Aorta (tissue), 5 donors: ENCODE data around the gene PHF21B. TPM values are rescaled to one million over a fixed set of nuclear protein-coding genes. Genes with fewer than 3 reads are reported as not detected.

Source experiments
- ATAC-seq: fragments of 200-7000 bp; cut with Tn5 transposase; one replicate; pipeline ENCODE4 v1.9.1; 2022; ENCODE audit warnings: moderate library complexity; ENCODE audit not compliant: low FRiP score
- DNase-seq, 2 donors: peaks; one replicate each; pipeline ENCODE4 v3.0.0-alpha.2; 2020
- H3K27ac ChIP-seq, 2 donors: one replicate each; pipeline ENCODE4 v1.5.1; 2013; ENCODE audit warnings: low read length in 2 of 2, mild to moderate bottlenecking in 2 of 2, moderate library complexity in 2 of 2, control low read depth in 1 of 2, inconsistent platforms in 1 of 2, low read depth in 1 of 2
- H3K27me3 ChIP-seq, 2 donors: one replicate each; pipeline ENCODE4 v1.6.1; 2013; ENCODE audit warnings: control low read depth in 1 of 2, low read length in 1 of 2, mild to moderate bottlenecking in 1 of 2, moderate library complexity in 1 of 2; ENCODE audit not compliant: insufficient read depth in 2 of 2, control insufficient read depth in 1 of 2
- H3K36me3 ChIP-seq, 2 donors: one replicate each; pipeline ENCODE4 v1.6.1; 2013; ENCODE audit warnings: control low read depth in 1 of 2, low read length in 1 of 2, mild to moderate bottlenecking in 1 of 2; ENCODE audit not compliant: insufficient read depth in 2 of 2, control insufficient read depth in 1 of 2
- H3K4me1 ChIP-seq, 2 donors: one replicate each; pipeline ENCODE4 v1.6.1; 2013; ENCODE audit warnings: low read length in 2 of 2, control low read depth in 1 of 2, mild to moderate bottlenecking in 1 of 2, moderate library complexity in 1 of 2; ENCODE audit not compliant: insufficient read depth in 2 of 2, control insufficient read depth in 1 of 2
- H3K4me3 ChIP-seq, 2 donors: one replicate each; pipeline ENCODE4 v1.5.1; 2013; ENCODE audit warnings: low read length in 2 of 2, control low read depth in 1 of 2, mild to moderate bottlenecking in 1 of 2
- H3K9me3 ChIP-seq: one replicate; pipeline ENCODE4 v1.6.1; 2013; ENCODE audit warnings: mild to moderate bottlenecking, low read length; ENCODE audit not compliant: control insufficient read depth
- WGBS, 2 donors: extraction: QIAGEN DNeasy Blood & Tissue Kit; methylation state at CpG; one replicate each; pipeline ENCODE4 v1.1.7; 2013; 5-methylcytosine and 5-hydroxymethylcytosine counted together
- intact Hi-C, 2 donors: fragments of 100-400 bp; cut with DNase I; formaldehyde crosslinking; loops; one replicate each; pipeline versions ENCODE4 v1.14.2 to v1.15.0; 2022
- polyA plus RNA-seq, 2 donors: library from polyadenylated mRNA; stranded (reverse); fragments of 200-250 nt; gene quantifications; one replicate each; pipeline ENCODE4 v1.2.3, GENCODE V29; 2013
- total RNA-seq, 2 donors: library from RNA; stranded (reverse); fragmentation: NEBNext Ultra II Directional; extraction: Animal tissue kit (Norgen Biotek cat#: 25700); gene quantifications; one replicate each; pipeline ENCODE4 v1.2.1, GENCODE V29; 2021
- donor health status: healthy with polysubstance abuse.
- donor health status: Bipolar disorder and iron deficiency.
- donor health status: DM: no; HTN: no; CAD: no.
- donor health status: DM: no; HTN: no; CAD: no.
- donor health status: DM: yes; HTN: yes; CAD: no.

PHF21B gene
- total and polyA plus RNA-seq, 4 donors = 0.75 to 1.8 TPM; not detected in 2

DNA sequence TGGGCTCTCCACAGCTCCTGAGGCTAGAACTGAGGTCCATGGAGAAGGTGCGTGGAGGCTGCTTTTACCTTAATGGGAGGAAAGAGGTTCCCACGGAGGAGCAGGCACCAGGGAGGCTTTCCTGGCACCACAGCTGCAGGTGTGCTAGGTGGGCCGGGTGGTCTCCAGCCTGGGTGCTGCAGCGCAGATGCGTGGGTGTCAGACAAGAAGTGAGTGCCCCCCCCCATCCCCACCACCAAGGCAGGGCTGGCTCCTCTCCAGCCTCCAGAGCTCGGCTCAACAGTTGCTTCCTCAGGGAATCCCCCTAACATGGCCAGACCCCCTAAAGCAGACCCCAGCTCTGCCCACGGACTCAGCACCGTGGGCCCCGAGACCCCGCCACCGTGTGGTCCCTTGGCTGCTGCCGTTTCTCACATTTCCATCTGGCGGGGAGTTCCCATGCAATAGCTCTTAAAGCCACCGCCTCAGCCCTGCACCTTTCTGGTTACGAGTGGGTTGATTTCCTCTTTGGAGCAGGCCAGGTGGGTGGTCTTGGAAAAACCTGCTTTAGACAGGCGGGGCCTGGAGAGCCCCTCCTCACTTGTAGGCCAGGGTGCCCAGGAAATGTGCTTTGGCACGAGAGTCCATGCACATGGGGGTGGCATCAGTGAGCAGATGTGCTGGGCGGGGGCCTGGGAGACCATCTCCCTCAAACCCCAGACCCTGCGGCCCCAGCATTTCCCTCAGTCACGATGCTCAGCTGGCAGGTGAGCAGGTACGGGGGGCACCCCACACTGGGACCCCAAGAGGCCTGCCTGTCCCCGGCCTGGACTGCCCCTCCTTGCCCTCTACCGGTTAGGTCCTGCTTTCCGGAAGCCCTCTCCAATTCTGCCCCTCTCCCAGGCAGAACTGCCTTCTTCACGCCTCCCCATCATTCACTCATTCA is 163.7 kb downstream of the PHF21B start:
- WGBS, 2 donors = 76 to 78% methylated on average over 25 of the region's 25 CpGs
- H3K4me1 ChIP-seq = no peaks in the 10 kb centered on the region
- peaks cover 4% of the 10 kb centered on the region for H3K9me3 ChIP-seq
- DNase-seq (peak in 1 of 2 donors; percentile 39), ATAC-seq (no peak)
- H3K36me3 ChIP-seq = no peaks in the 10 kb centered on the region
- intact Hi-C loops = no loop called here
- H3K27me3 ChIP-seq = no peaks in the 10 kb centered on the region
- H3K27ac ChIP-seq = no peak overlapping the region
- no peak overlapping the region for H3K4me3 ChIP-seq

- no peak for ATAC-seq
- DNase-seq = peak in 1 of 2 donors; percentile 18
- H3K36me3 ChIP-seq = no peaks in the 10 kb centered on the region
- no peaks in the 10 kb centered on the region for H3K4me1 ChIP-seq
- no peak overlapping the region for H3K4me3 ChIP-seq
- no peak overlapping the region for H3K27ac ChIP-seq
- H3K9me3 ChIP-seq = peaks cover 4% of the 10 kb centered on the region
- WGBS, 2 donors = 94% methylated on average over 8 of the region's 8 CpGs
- no peaks in the 10 kb centered on the region for H3K27me3 ChIP-seq
- intact Hi-C loops = no loop called here
Measured at GRCh38 chr22:44845191-44845590, 164.6 kb downstream of the PHF21B start.

DNA sequence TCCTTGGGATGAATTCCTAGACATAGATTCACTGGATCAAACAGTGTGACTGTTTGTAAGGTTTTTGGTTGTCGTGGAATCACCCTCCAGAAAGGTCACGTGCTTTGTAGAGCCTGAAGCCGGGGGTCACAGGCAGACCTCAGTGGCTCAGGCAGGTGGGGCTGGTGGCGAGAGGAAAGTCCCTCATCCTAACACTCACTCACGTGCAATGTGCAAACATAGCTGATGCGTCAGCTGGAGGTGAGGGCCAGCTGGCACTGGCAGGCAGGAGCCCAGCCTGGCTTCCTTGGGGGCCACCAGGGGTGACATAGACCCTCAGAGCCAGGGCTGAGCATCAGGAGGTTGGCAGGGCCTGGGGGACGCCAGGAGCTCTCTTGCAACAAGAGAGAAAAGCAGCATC is 167.4 kb downstream of the PHF21B start:
- whole genome bisulfite sequencing, 2 donors = 55 to 66% methylated on average over 7 of the region's 7 CpGs
- H3K4me3 ChIP-seq = no peak overlapping the region
- intact Hi-C loops = no loop called here
- peak in 1 of 2 donors; percentile 17 for DNase-seq
- no peaks in the 10 kb centered on the region for H3K4me1 ChIP-seq
- no peaks in the 10 kb centered on the region for H3K27me3 ChIP-seq
- no peak overlapping the region for H3K27ac ChIP-seq
- H3K9me3 ChIP-seq = peaks cover 4% of the 10 kb centered on the region
- no peak for ATAC-seq
- H3K36me3 ChIP-seq = no peaks in the 10 kb centered on the region

DNA sequence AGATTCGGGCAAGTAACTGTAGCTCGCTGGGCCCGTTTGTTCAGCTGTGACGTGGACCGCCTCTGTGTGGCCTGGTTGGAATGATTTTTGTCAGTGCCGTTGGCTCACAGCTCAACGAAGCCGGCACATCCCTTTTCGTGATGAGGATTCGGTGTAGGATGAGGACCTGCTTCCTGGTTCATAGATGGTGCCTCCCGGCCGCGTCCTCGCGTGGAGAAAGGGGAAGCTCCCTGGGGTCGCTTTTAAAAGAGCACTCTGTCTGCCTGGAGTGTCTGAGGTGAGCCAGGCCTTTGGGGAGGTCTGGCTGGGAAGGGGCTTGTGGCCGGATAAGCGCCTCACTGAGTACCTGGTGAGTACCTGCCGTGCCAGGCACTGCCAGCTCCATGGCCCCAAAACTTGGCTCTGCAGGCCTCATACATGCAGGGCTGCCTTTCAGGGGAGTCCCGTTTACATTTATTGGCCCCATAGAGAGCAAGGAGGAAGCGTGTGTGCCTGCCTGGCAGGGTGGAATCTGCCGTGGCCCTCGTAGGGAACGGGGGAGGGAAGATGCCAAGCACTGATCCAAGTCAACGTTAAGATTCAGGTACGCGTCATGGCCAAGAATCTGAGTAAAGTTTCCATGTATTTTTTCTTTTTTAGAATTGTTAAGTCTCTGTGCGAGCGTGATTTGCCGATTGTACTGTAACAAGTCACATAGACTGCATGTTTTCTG is 169.0 kb downstream of the PHF21B start:
- H3K4me1 ChIP-seq = no peaks in the 10 kb centered on the region
- H3K27me3 ChIP-seq = no peaks in the 10 kb centered on the region
- 74 to 79% methylated on average over 30 of the region's 30 CpGs for WGBS, 2 donors
- DNase-seq (peak in 1 of 2 donors; percentile 23), ATAC-seq (no peak)
- no peak overlapping the region for H3K27ac ChIP-seq
- H3K36me3 ChIP-seq = no peaks in the 10 kb centered on the region
- intact Hi-C loops = no loop called here
- H3K9me3 ChIP-seq = peaks cover 7% of the 10 kb centered on the region
- H3K4me3 ChIP-seq = no peak overlapping the region

GRCh38 chr22:44839721-44840120 is 170.1 kb downstream of the PHF21B start:
- no peaks in the 10 kb centered on the region for H3K36me3 ChIP-seq
- ATAC-seq = no peak
- intact Hi-C loops = no loop called here

DNA sequence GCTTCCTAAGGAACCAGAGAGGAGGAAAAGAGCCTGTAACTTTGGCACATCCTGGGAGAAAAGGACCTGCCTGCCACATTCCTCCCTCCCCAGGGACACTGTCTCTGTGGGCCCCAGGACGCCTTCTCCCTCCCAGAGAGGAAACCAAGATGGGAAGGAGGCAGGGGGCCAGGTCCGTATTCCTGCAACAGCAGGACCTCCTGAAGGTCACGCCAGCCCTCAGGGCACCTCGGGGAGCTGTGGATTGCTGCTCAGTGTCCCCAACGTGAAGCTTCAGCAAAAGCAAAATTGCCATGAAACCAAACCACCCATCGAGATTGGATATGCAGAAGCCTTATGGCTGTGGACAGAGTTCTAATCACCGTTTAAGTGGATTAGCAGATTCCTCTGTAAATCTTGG is 170.7 kb downstream of the PHF21B start:
- H3K4me1 ChIP-seq = no peaks in the 10 kb centered on the region
- H3K4me3 ChIP-seq = no peak overlapping the region
- H3K9me3 ChIP-seq = peaks cover 4% of the 10 kb centered on the region
- H3K36me3 ChIP-seq = no peaks in the 10 kb centered on the region
- ATAC-seq (no peak), DNase-seq (peak in 1 of 2 donors; percentile 24)
- intact Hi-C loops = no loop called here
- no peaks in the 10 kb centered on the region for H3K27me3 ChIP-seq
- WGBS, 2 donors = 68 to 76% methylated on average over 6 to 7 of the region's 7 CpGs
- no peak overlapping the region for H3K27ac ChIP-seq

More at GRCh38 chr22:44839721-44840120, 170.1 kb downstream of the PHF21B start:
- H3K4me1 ChIP-seq = no peaks in the 10 kb centered on the region
- H3K27ac ChIP-seq = no peak overlapping the region
- 79 to 82% methylated on average over 13 of the region's 13 CpGs for WGBS, 2 donors
- H3K4me3 ChIP-seq = no peak overlapping the region
- DNase-seq = peak in 1 of 2 donors; percentile 17
- H3K27me3 ChIP-seq = no peaks in the 10 kb centered on the region
- H3K9me3 ChIP-seq = peaks cover 4% of the 10 kb centered on the region

DNA sequence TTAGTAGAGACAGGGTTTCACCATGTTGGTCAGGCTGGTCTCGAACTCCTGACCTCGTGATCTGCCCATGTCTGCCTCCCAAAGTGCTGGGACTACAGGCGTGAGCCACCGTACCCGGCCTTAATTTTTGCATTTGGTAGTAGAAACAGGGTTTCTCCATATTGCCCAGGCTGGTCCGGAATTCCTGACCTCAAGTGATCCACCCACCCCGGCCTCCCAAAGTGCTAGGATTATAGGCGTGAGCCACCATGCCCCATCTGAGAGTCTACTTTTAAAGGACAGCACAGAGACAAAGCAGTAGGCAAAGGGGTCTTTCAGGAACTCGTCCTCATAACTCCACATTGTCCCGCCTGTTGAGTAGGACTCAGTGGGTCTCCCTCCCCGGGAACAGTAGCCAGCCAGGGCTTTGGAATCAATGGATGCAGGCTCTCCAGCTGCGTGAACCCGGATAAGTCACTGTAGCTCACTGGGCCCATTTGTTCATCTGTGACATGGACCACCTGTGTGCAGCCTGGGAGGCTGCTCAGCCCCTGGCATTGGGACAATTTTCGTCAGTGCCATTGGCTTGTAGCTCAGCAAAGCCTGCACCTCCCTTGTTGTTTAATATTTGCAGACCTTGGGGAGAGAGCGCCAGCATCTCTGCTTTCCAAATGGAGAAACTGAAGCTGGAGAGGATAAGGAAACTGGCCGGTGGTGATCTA is 171.3 kb downstream of the PHF21B start:
- Histone ChIP-seq H3K27me3 (no peaks in the 10 kb centered on the region), H3K36me3 (no peaks in the 10 kb centered on the region), H3K4me3 (no peak overlapping the region), H3K9me3 (peaks cover 4% of the 10 kb centered on the region), H3K27ac (no peak overlapping the region), H3K4me1 (no peaks in the 10 kb centered on the region)
- DNase-seq (peak in 1 of 2 donors; percentile 18), ATAC-seq (no peak)
- 79 to 81% methylated on average over 16 of the region's 16 CpGs for WGBS, 2 donors
- intact Hi-C loops = no loop called here

- Histone ChIP-seq H3K27ac (no peak overlapping the region), H3K36me3 (no peaks in the 10 kb centered on the region), H3K27me3 (no peaks in the 10 kb centered on the region), H3K4me1 (no peaks in the 10 kb centered on the region), H3K4me3 (no peak overlapping the region), H3K9me3 (peaks cover 4% of the 10 kb centered on the region)
- no peak for ATAC-seq
- intact Hi-C loops = no loop called here
- WGBS, 2 donors = 31 to 43% methylated on average over 15 of the region's 15 CpGs
- DNase-seq = peak in 1 of 2 donors; percentile 4
Measured at GRCh38 chr22:44837481-44837880, 172.3 kb downstream of the PHF21B start.
